Nephron (organoid): ENCODE measurements around the gene NQO2.

Experiments used
- H3K27ac Mint-ChIP-seq, 3 experiments: 2 replicates each; pipeline ENCODE4 v1.8.0; 2020; ENCODE audit warnings: mixed read lengths in 3 of 3, mild to moderate bottlenecking in 2 of 3, moderate library complexity in 1 of 3
- H3K27me3 Mint-ChIP-seq: 2 replicates; pipeline ENCODE4 v1.8.0; 2021; ENCODE audit warnings: low read depth, mild to moderate bottlenecking, moderate library complexity, mixed read lengths
- H3K36me3 Mint-ChIP-seq: 2 replicates; pipeline ENCODE4 v1.8.0; 2020; ENCODE audit warnings: low read depth, mixed read lengths
- H3K4me1 Mint-ChIP-seq: 2 replicates; pipeline ENCODE4 v1.8.0; 2020; ENCODE audit warnings: mixed read lengths
- H3K4me3 Mint-ChIP-seq, 3 experiments: 2 replicates each; pipeline ENCODE4 v1.8.0; 2020; ENCODE audit warnings: mild to moderate bottlenecking in 3 of 3, mixed read lengths in 3 of 3, moderate library complexity in 2 of 3
- H3K9me3 Mint-ChIP-seq: 2 replicates; pipeline ENCODE4 v1.8.0; 2020; ENCODE audit warnings: mixed read lengths
- CTCF ChIP-seq, 3 experiments: fragments of 200-600 bp; sonication (generic); IDR thresholded peaks; one replicate each; pipeline ENCODE4 v1.5.0; 2021; ENCODE audit warnings: antibody characterized with exemption in 3 of 3; ENCODE audit not compliant: unreplicated experiment in 3 of 3

Gene NQO2

DNA sequence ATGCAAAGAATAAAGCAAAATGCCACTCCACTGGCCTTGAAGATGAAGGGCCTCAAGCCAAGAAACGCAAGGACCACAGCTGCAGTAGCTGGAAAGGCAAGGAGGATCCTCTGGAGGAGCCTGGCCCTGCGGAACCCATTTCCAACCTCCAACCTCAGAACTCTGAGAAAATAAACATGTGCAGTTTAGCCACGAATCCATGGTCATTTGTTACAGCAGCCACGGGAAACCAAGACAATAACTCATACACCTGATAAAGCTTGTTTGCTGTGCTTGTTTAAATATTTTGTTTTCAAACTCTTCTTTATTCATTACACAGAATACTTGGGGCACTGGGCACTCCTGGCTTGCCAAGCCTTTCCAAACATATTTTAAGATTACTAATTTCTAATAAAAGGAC lies 38.8 kb upstream of the NQO2 start:
- Mint-ChIP-seq H3K9me3 (no peaks in the 10 kb centered on the region), H3K4me1 (peaks cover 24% of the 10 kb centered on the region), H3K36me3 (no peaks in the 10 kb centered on the region)

DNA sequence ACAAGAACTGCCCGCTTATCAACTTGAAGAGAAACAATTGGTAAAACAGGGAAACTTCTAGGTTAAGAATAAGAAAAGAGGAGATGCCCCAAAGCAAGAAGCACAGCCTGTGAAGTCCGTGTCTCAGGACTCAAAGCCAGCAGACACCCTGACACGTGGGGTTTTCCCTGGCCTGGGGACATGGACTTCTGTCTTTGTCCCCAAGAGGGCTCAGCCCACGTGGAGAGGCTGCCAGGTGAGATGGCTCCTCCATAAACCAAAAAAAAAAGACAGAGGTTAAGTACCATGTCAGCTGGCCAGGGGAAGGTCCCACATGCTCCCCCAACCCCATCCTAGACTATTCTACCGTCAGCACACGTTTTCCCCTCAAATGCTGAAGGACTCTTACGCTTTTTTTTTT lies 38.2 kb upstream of the NQO2 start:
- H3K27me3 Mint-ChIP-seq, result no peaks in the 10 kb centered on the region
- no peak overlapping the region for H3K27ac Mint-ChIP-seq
- no peaks in the 10 kb centered on the region for H3K36me3 Mint-ChIP-seq
- H3K9me3 Mint-ChIP-seq, result no peaks in the 10 kb centered on the region
- peaks cover 24% of the 10 kb centered on the region for H3K4me1 Mint-ChIP-seq
- H3K4me3 Mint-ChIP-seq, result no peak overlapping the region
- TF ChIP-seq CTCF (IDR thresholded peaks at IDR 0.05; ENCODE audit: unreplicated experiment in 3 of 3), result no peak

More for the DNA sequence above, 38.8 kb upstream of the NQO2 start:
- no peak overlapping the region for H3K4me3 Mint-ChIP-seq
- no peak overlapping the region for H3K27ac Mint-ChIP-seq
- H3K27me3 Mint-ChIP-seq, result no peaks in the 10 kb centered on the region
- TF ChIP-seq CTCF (IDR thresholded peaks at IDR 0.05; ENCODE audit: unreplicated experiment in 3 of 3), result no peak

- TF ChIP-seq CTCF (IDR thresholded peaks at IDR 0.05; ENCODE audit: unreplicated experiment in 3 of 3), result no peak
- no peaks in the 10 kb centered on the region for H3K9me3 Mint-ChIP-seq
- peaks cover 24% of the 10 kb centered on the region for H3K4me1 Mint-ChIP-seq
- no peaks in the 10 kb centered on the region for H3K27me3 Mint-ChIP-seq
- H3K36me3 Mint-ChIP-seq, result no peaks in the 10 kb centered on the region
- H3K27ac Mint-ChIP-seq, result peak overlapping the region in 1 of 3 experiments; percentile 12
- H3K4me3 Mint-ChIP-seq, result no peak overlapping the region
Observed at GRCh38 chr6:2962004-2962403, 37.7 kb upstream of the NQO2 start.

DNA sequence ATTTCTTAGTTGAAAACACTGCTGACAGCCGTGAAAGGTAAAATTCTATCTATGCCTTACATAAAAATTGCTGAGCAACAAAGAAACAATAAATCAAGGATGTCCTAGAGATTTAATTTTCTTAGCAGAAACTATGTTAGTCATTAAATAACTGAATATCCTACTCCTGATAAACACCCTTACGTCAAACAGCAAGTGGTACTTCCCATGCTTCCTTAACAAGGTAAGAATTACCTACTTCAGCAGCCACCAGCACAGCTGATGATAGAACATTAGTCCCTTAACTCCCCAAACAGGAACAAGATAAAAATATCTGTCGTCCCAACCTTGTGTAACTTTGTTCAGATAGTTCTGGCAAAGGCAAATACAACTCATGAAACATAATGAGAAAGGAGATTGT lies 37.1 kb upstream of the NQO2 start:
- Mint-ChIP-seq H3K27ac (peak overlapping the region in 1 of 3 experiments; percentile 41), H3K4me1 (peaks cover 24% of the 10 kb centered on the region), H3K9me3 (no peaks in the 10 kb centered on the region), H3K27me3 (no peaks in the 10 kb centered on the region), H3K4me3 (no peak overlapping the region), H3K36me3 (no peaks in the 10 kb centered on the region)
- TF ChIP-seq CTCF (IDR thresholded peaks at IDR 0.05; ENCODE audit: unreplicated experiment in 3 of 3), result no peak

DNA sequence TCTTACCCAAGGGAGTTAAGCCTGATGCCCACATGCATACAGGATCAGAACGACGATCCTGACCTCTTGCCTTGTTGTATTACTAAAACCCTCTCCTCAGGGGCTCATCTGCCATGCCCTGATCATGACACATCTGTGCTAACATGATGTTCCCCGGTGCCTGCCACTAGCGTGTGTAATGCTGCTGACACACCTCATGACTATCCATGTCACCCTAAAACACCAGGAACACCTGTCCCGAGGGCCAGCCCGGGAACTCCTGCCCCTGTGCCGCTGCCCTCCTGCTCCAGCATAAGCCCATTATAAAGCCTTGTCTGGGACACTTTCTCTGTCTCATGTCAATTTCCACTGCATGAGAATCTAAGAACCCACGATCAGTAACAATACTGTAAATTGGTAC lies 35.9 kb upstream of the NQO2 start:
- no peaks in the 10 kb centered on the region for H3K9me3 Mint-ChIP-seq
- no peak overlapping the region for H3K27ac Mint-ChIP-seq
- TF ChIP-seq CTCF (IDR thresholded peaks at IDR 0.05; ENCODE audit: unreplicated experiment in 3 of 3), result no peak
- no peaks in the 10 kb centered on the region for H3K27me3 Mint-ChIP-seq
- no peaks in the 10 kb centered on the region for H3K36me3 Mint-ChIP-seq
- no peak overlapping the region for H3K4me3 Mint-ChIP-seq
- peaks cover 28% of the 10 kb centered on the region for H3K4me1 Mint-ChIP-seq

- Mint-ChIP-seq H3K4me1 (peaks cover 33% of the 10 kb centered on the region), H3K4me3 (no peak overlapping the region), H3K27ac (no peak overlapping the region), H3K9me3 (no peaks in the 10 kb centered on the region), H3K27me3 (no peaks in the 10 kb centered on the region), H3K36me3 (no peaks in the 10 kb centered on the region)
- no peak for TF ChIP-seq CTCF (IDR thresholded peaks at IDR 0.05; ENCODE audit: unreplicated experiment in 3 of 3)
Observed at GRCh38 chr6:2964793-2965505, 34.7 kb upstream of the NQO2 start.
